ENCODE data around the gene AKAP5. TPM values are rescaled to one million over a fixed set of nuclear protein-coding genes. Genes with fewer than 3 reads are reported as not detected.

The AKAP5 gene
- polyA plus RNA-seq, 1 of the 3 experiments (the other 2 are of a cell fraction), result 0.28 TPM

DNA sequence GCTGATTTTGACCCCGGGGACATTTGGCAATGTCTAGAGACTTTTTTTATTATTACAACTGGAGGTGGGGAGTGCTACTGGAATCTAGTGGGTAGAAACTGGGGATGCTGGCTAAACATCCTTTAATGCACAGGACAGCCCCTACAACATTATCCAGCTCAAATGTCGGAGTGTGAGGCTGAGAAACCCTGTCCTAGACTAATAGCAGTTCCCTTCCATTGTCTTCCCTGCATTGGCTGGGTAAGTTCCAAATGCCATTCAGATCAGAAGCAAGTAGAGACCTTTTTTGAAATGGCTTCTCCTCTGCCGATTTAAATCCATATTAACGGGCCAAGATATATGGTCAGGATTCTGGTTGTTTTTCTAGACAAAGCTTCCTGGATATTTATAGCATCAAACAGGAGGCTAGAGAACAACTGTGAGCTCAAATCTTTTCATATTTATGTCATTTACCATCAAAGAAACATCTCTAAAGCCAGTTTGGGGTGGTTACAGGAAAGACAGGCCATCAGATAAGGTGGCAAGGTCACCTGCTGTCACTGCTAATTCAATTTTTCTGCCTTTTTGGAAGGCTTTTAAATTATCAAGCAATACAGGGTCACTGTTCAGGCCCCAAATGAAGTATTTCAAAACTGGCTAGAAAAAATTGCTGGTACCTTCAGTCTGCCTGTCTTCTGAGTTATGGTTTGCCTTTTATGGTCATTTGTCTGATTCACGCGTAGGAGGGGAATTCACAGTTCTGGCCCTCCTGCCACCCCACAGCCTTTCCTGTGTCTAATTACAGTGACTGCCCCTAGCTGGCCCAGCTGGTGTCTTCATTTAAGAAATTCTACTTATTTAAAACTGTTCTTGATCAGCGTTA, 20.1 kb upstream of the AKAP5 start:
- Histone ChIP-seq H3K27ac (ENCODE audit: low read depth in 2 of 2, low read length in 1 of 2) (peak overlapping the region; percentile 71 to 94), H3K9me3 (no peaks in the 10 kb centered on the region), H4K20me1 (ENCODE audit: insufficient read depth) (no peaks in the 10 kb centered on the region), H3K4me3 (ENCODE audit: low read depth in 2 of 2, low read length in 1 of 2) (no peak overlapping the region), H3K36me3 (replicated peaks in 1 of 2; ENCODE audit: control insufficient read depth in 1 of 2, insufficient read depth in 2 of 2, low read length in 1 of 2) (peaks cover 10 to 25% of the 10 kb centered on the region in 2 experiments), H3K9ac (no peak overlapping the region), H3K79me2 (ENCODE audit: insufficient read depth) (no peaks in the 10 kb centered on the region), H3K4me2 (peak overlapping the region; percentile 43; the same call in 1 of the 2 replicates), H3K4me1 (ENCODE audit: control insufficient read depth in 1 of 2, insufficient read depth in 2 of 2, low read depth in 1 of 2, low read length in 1 of 2) (peaks cover 17 to 24% of the 10 kb centered on the region in 2 experiments; a peak in 3 of 4 replicates), H3K27me3 (ENCODE audit: insufficient read depth) (no peaks in the 10 kb centered on the region), H3F3A (replicated peaks; ENCODE audit: insufficient read depth) (peaks cover 10% of the 10 kb centered on the region), H3K9me2 (no peaks in the 10 kb centered on the region), H2AFZ (ENCODE audit: low read depth) (peak overlapping the region; percentile 79)
- POLR2A ChIA-PET, result interaction anchor here (0.5 to 1.0 kb wide), 2 partner anchors 57 to 107 kb away, joined by 3 read pairs; partner anchors contain the start of gene MTHFD1
- peak; percentile 14 to 83; a peak in 2 of 4 replicates for TF ChIP-seq EP300 (IDR thresholded peaks at IDR 0.05; ENCODE audit: borderline replicate concordance in 1 of 2, low read depth in 1 of 2, low read length in 1 of 2)
- TF ChIP-seq EZH2phosphoT487 (IDR thresholded peaks at IDR 0.05; ENCODE audit: borderline replicate concordance, low read depth), result no peak
- peak; percentile 14 for TF ChIP-seq CHD2 (IDR thresholded peaks at IDR 0.05; ENCODE audit: low read length, partially characterized antibody)
- TF ChIP-seq YY1 (IDR thresholded peaks at IDR 0.05; ENCODE audit: low read depth), result no peak
- TF ChIP-seq FOSL2 (IDR thresholded peaks at IDR 0.05; ENCODE audit: borderline replicate concordance, low read depth), result peak; percentile 15; the same call in 1 of the 2 replicates
- peak; percentile 70; the same call in 1 of the 2 replicates for TF ChIP-seq RCOR1 (IDR thresholded peaks at IDR 0.05; ENCODE audit: low read length)
- 0 out of 2 replicates have a peak, but pooled peaks have one; percentile 30 for TF ChIP-seq MXI1 (IDR thresholded peaks at IDR 0.05; ENCODE audit: low read depth, low read length)
- TF ChIP-seq RXRA (IDR thresholded peaks at IDR 0.05; ENCODE audit: borderline replicate concordance, low read depth), result 0 out of 2 replicates have a peak, but pooled peaks have one; percentile 14
- TF ChIP-seq TEAD4 (IDR thresholded peaks at IDR 0.05; ENCODE audit: borderline replicate concordance, insufficient read depth), result 0 out of 2 replicates have a peak, but pooled peaks have one; percentile 9
- peak; percentile 85 for TF ChIP-seq GATA2 (CRISPR knock-in tag; IDR thresholded peaks at IDR 0.05)
- no peak for TF ChIP-seq MEF2A (IDR thresholded peaks at IDR 0.05; ENCODE audit: borderline replicate concordance, low read depth)
- TF ChIP-seq FOXJ3 (CRISPR knock-in tag; IDR thresholded peaks at IDR 0.05), result no peak
- no peak for TF ChIP-seq MAX (IDR thresholded peaks at IDR 0.05; ENCODE audit: low read depth)
- TF ChIP-seq TCF12 (IDR thresholded peaks at IDR 0.05), result peak; percentile 23; the same call in 1 of the 2 replicates
- TF ChIP-seq RAD21 (IDR thresholded peaks at IDR 0.05; ENCODE audit: low read length), result no peak
- TF ChIP-seq, protein P1, sequence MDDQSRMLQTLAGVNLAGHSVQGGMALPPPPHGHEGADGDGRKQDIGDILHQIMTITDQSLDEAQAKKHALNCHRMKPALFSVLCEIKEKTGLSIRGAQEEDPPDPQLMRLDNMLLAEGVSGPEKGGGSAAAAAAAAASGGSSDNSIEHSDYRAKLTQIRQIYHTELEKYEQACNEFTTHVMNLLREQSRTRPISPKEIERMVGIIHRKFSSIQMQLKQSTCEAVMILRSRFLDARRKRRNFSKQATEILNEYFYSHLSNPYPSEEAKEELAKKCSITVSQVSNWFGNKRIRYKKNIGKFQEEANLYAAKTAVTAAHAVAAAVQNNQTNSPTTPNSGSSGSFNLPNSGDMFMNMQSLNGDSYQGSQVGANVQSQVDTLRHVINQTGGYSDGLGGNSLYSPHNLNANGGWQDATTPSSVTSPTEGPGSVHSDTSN (IDR thresholded peaks at IDR 0.05), result peak; percentile 48
- no peak for TF ChIP-seq TAF1 (IDR thresholded peaks at IDR 0.05; ENCODE audit: borderline replicate concordance, low read depth, low read length)
- TF ChIP-seq JUND (IDR thresholded peaks at IDR 0.05), result peak; percentile 11; the same call in 1 of the 2 replicates
- WGBS (ENCODE audit: low lambda C conversion rate), result 39% methylated on average over 7 of the region's 7 CpGs
- DNase-seq, result peak; percentile 56
- CTCF ChIA-PET, result interaction anchor here (0.6 to 3.3 kb wide), 13 partner anchors 10 to 1001 kb away, joined by 3 to 24 read pairs (median 4); no protein-coding TSS in a partner anchor
